ENCODE results near the gene GNAQ. TPM values are rescaled to one million over a fixed set of nuclear protein-coding genes. Genes with fewer than 3 reads are reported as not detected.

Gene GNAQ
- total and polyA plus RNA-seq, 2 experiments from 2014 or later: 21.1 to 43.1 TPM

DNA sequence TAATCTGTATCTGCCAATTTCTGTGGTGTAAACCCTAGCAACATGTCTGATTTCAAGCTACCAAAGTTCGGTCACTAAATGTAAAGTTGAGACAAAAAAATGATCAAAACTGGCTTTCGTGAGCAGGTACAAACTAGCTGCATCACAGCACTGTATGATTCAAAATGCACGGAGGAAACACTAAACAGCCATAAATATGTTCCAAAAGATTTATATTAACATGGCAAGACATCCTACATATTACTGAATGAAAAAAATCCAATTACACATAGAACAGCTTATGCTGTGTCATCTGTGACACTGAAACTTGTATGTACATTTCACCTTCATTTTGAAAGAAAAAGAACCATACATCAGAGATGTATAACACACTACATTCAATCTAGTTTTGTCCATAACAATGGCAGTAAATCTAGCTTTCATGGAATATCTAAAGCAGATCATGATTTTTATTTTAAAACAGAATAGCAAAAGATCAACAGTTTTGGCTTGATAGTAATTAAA lies 14.4 kb downstream of the GNAQ start (continued):
- TF ChIP-seq ZNF462 (CRISPR knock-in tag; IDR thresholded peaks at IDR 0.05) (no peak), JUNB (IDR thresholded peaks at IDR 0.05; ENCODE audit: unreplicated experiment) (no peak), NANOG (IDR thresholded peaks at IDR 0.05; ENCODE audit: borderline replicate concordance) (no peak), REST (IDR thresholded peaks at IDR 0.05; ENCODE audit: unreplicated experiment) (no peak), ZNF331 (CRISPR knock-in tag; IDR thresholded peaks at IDR 0.05; ENCODE audit: low read depth) (no peak)
- TF ChIP-seq, protein P1, sequence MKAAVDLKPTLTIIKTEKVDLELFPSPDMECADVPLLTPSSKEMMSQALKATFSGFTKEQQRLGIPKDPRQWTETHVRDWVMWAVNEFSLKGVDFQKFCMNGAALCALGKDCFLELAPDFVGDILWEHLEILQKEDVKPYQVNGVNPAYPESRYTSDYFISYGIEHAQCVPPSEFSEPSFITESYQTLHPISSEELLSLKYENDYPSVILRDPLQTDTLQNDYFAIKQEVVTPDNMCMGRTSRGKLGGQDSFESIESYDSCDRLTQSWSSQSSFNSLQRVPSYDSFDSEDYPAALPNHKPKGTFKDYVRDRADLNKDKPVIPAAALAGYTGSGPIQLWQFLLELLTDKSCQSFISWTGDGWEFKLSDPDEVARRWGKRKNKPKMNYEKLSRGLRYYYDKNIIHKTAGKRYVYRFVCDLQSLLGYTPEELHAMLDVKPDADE (IDR thresholded peaks at IDR 0.05): no peak
